KMS-11 (cell line): ENCODE measurements around the gene RAB4A.

Experiments used
- H2AFZ ChIP-seq: fragments of 200-600 bp; sonication (generic); 2 replicates; pipeline ENCODE4 v1.6.1; 2016; ENCODE audit warnings: antibody characterized with exemption, mixed run types, low read depth
- H3K27ac ChIP-seq: fragments of 200-600 bp; sonication (generic); 2 replicates; pipeline ENCODE4 v1.6.1; 2016; ENCODE audit warnings: mild to moderate bottlenecking, mixed run types
- H3K27me3 ChIP-seq: fragments of 200-600 bp; sonication (generic); 2 replicates; pipeline ENCODE4 v1.6.1; 2017; ENCODE audit warnings: mild to moderate bottlenecking, low read depth, mixed run types, moderate library complexity; ENCODE audit not compliant: insufficient read depth
- H3K36me3 ChIP-seq: fragments of 200-600 bp; sonication (generic); 2 replicates; pipeline ENCODE4 v1.6.1; 2017; ENCODE audit warnings: mild to moderate bottlenecking, mixed run types; ENCODE audit not compliant: insufficient read depth
- H3K4me1 ChIP-seq: fragments of 200-600 bp; sonication (generic); 2 replicates; pipeline ENCODE4 v1.6.1; 2016; ENCODE audit warnings: mild to moderate bottlenecking, low read depth, mixed run types; ENCODE audit not compliant: poor library complexity, severe bottlenecking
- H3K4me2 ChIP-seq: fragments of 200-600 bp; sonication (generic); 2 replicates; pipeline ENCODE4 v1.7.0; 2016; ENCODE audit warnings: mild to moderate bottlenecking, mixed run types
- H3K4me3 ChIP-seq: fragments of 200-600 bp; sonication (generic); IDR thresholded peaks from 2 replicates; pipeline ENCODE4 v1.6.1; 2017; ENCODE audit warnings: low read depth, low read length, mixed read lengths; ENCODE audit not compliant: insufficient read depth
- H3K79me2 ChIP-seq: fragments of 200-600 bp; sonication (generic); 2 replicates; pipeline ENCODE4 v1.6.1; 2016; ENCODE audit warnings: low read depth, mixed run types; ENCODE audit not compliant: insufficient read depth
- H3K9ac ChIP-seq: fragments of 200-600 bp; sonication (generic); 2 replicates; pipeline ENCODE4 v1.6.1; 2016; ENCODE audit warnings: mild to moderate bottlenecking, mixed run types
- H4K20me1 ChIP-seq: fragments of 200-600 bp; sonication (generic); 2 replicates; pipeline ENCODE4 v1.6.1; 2016; ENCODE audit warnings: mild to moderate bottlenecking, mixed run types; ENCODE audit not compliant: insufficient read depth
- CTCF ChIP-seq: fragments of 200-600 bp; sonication (generic); conservative IDR thresholded peaks from 2 replicates; pipeline ENCODE4 v1.6.1; 2017; ENCODE audit warnings: low read depth, mild to moderate bottlenecking, antibody characterized with exemption, low read length, moderate library complexity, mixed read lengths

Gene RAB4A

GRCh38 chr1:229334716-229335115 lies 63.8 kb downstream of the RAB4A start:
- no peaks in the 10 kb centered on the region for H3K36me3 ChIP-seq
- H4K20me1 ChIP-seq: no peaks in the 10 kb centered on the region
- H3K4me3 ChIP-seq: no peak overlapping the region
- H3K27ac ChIP-seq: no peak overlapping the region
- H2AFZ ChIP-seq: no peak overlapping the region
- no peaks in the 10 kb centered on the region for H3K27me3 ChIP-seq
- no peak for TF ChIP-seq CTCF
- H3K9ac ChIP-seq: no peak overlapping the region
- peaks cover 13% of the 10 kb centered on the region for H3K4me1 ChIP-seq
- no peak overlapping the region for H3K4me2 ChIP-seq
- H3K79me2 ChIP-seq: no peaks in the 10 kb centered on the region

GRCh38 chr1:229336345-229336744 lies 65.4 kb downstream of the RAB4A start:
- H3K4me3 ChIP-seq: no peak overlapping the region
- H3K79me2 ChIP-seq: no peaks in the 10 kb centered on the region
- H3K27me3 ChIP-seq: no peaks in the 10 kb centered on the region
- no peaks in the 10 kb centered on the region for H3K36me3 ChIP-seq
- H4K20me1 ChIP-seq: no peaks in the 10 kb centered on the region
- no peak overlapping the region for H3K4me2 ChIP-seq
- no peak overlapping the region for H3K9ac ChIP-seq
- H2AFZ ChIP-seq: no peak overlapping the region
- no peak overlapping the region for H3K27ac ChIP-seq
- no peak for TF ChIP-seq CTCF
- H3K4me1 ChIP-seq: peaks cover 17% of the 10 kb centered on the region

GRCh38 chr1:229339086-229339485 lies 68.2 kb downstream of the RAB4A start:
- H3K9ac ChIP-seq: no peak overlapping the region
- no peak overlapping the region for H3K27ac ChIP-seq
- no peak overlapping the region for H3K4me2 ChIP-seq
- H3K79me2 ChIP-seq: no peaks in the 10 kb centered on the region
- H3K36me3 ChIP-seq: no peaks in the 10 kb centered on the region
- H3K4me1 ChIP-seq: peaks cover 24% of the 10 kb centered on the region
- no peak overlapping the region for H2AFZ ChIP-seq
- H3K27me3 ChIP-seq: no peaks in the 10 kb centered on the region
- no peak for TF ChIP-seq CTCF
- no peak overlapping the region for H3K4me3 ChIP-seq
- no peaks in the 10 kb centered on the region for H4K20me1 ChIP-seq

GRCh38 chr1:229339520-229339919 lies 68.6 kb downstream of the RAB4A start:
- Histone ChIP-seq H3K4me1 (peaks cover 28% of the 10 kb centered on the region), H3K9ac (no peak overlapping the region), H3K27me3 (peaks cover 2% of the 10 kb centered on the region; the same call in 1 of the 2 replicates), H4K20me1 (no peaks in the 10 kb centered on the region), H2AFZ (no peak overlapping the region), H3K27ac (no peak overlapping the region), H3K36me3 (no peaks in the 10 kb centered on the region), H3K4me2 (no peak overlapping the region), H3K4me3 (no peak overlapping the region), H3K79me2 (no peaks in the 10 kb centered on the region)
- no peak for TF ChIP-seq CTCF

GRCh38 chr1:229340496-229340895 lies 69.6 kb downstream of the RAB4A start:
- Histone ChIP-seq H3K79me2 (no peaks in the 10 kb centered on the region), H4K20me1 (no peaks in the 10 kb centered on the region), H2AFZ (no peak overlapping the region), H3K9ac (no peak overlapping the region), H3K4me2 (no peak overlapping the region; the same call in 1 of the 2 replicates), H3K4me3 (no peak overlapping the region), H3K36me3 (no peaks in the 10 kb centered on the region), H3K4me1 (peaks cover 31% of the 10 kb centered on the region), H3K27me3 (peaks cover 6% of the 10 kb centered on the region; the same call in 1 of the 2 replicates), H3K27ac (no peak overlapping the region)
- TF ChIP-seq CTCF: no peak
